OCI-LY3 (cell line): ENCODE measurements around the gene PLEKHH2.
"Not testable (repeated sequence)": the region's sequence is repeated elsewhere in the genome, so short reads cannot be mapped to it uniquely, and the experiment has no call there.

Experiments
- H2AFZ ChIP-seq: fragments of 200-600, 300-600 bp; shearing (Covaris generic); 2 replicates; pipeline ENCODE4 v1.6.0; 2014; ENCODE audit warnings: antibody characterized with exemption, low read depth, low read length
- H3K27ac ChIP-seq: fragments of 200-600, 300-600 bp; sonication (generic); 2 replicates; pipeline ENCODE4 v1.5.1; 2014; ENCODE audit warnings: mild to moderate bottlenecking, low read length, moderate library complexity, mixed read lengths
- H3K27me3 ChIP-seq: fragments of 200-600, 300-600 bp; sonication (generic); 2 replicates; pipeline ENCODE4 v1.6.1; 2014; ENCODE audit warnings: low read depth, low read length, mixed read lengths
- H3K36me3 ChIP-seq: fragments of 200-600, 300-600 bp; sonication (generic); replicated peaks from 2 replicates; pipeline ENCODE3; 2014; ENCODE audit warnings: low read depth, low read length, mixed read lengths
- H3K4me1 ChIP-seq: fragments of 300-600, 200-600 bp; sonication (generic); 2 replicates; pipeline ENCODE4 v1.6.1; 2014; ENCODE audit warnings: low read length, mixed read lengths
- H3K4me2 ChIP-seq: fragments of 200-600, 300-600 bp; sonication (generic); 2 replicates; pipeline ENCODE4 v1.6.1; 2014; ENCODE audit warnings: low read length, mixed read lengths
- H3K4me3 ChIP-seq: fragments of 300-600, 200-600 bp; sonication (generic); 2 replicates; pipeline ENCODE4 v1.5.1; 2014; ENCODE audit warnings: antibody characterized with exemption, mild to moderate bottlenecking, low read length, moderate library complexity
- H3K79me2 ChIP-seq: fragments of 300-600, 200-600 bp; shearing (Covaris generic); 2 replicates; pipeline ENCODE4 v1.6.1; 2014; ENCODE audit warnings: mild to moderate bottlenecking, low read length, mixed read lengths
- H3K9ac ChIP-seq: fragments of 300-600, 200-600 bp; shearing (Covaris generic); 2 replicates; pipeline ENCODE4 v1.6.0; 2014; ENCODE audit warnings: mild to moderate bottlenecking, low read length, moderate library complexity
- H3K9me3 ChIP-seq: fragments of 200-600, 300-600 bp; shearing (Covaris generic); 2 replicates; pipeline ENCODE4 v1.6.1; 2014; ENCODE audit warnings: low read length, mixed read lengths; ENCODE audit not compliant: insufficient read depth
- H4K20me1 ChIP-seq: fragments of 200-600, 300-600 bp; sonication (generic); 2 replicates; pipeline ENCODE4 v1.6.1; 2016; ENCODE audit warnings: low read length, mixed read lengths; ENCODE audit not compliant: insufficient read depth
- EZH2phosphoT487 ChIP-seq: fragments of 200-600 bp; shearing (Covaris generic); IDR thresholded peaks from 2 replicates; pipeline ENCODE4 v1.6.1; 2018; ENCODE audit warnings: antibody characterized with exemption, mixed run types, low read depth
- TF ChIP-seq, protein P1 (sequence below): fragments of 200-600, 300-600 bp; sonication (generic); IDR thresholded peaks from 2 replicates; pipeline ENCODE4 v1.5.1; 2014; ENCODE audit warnings: antibody characterized with exemption, low read length, low read depth

PLEKHH2 gene

DNA sequence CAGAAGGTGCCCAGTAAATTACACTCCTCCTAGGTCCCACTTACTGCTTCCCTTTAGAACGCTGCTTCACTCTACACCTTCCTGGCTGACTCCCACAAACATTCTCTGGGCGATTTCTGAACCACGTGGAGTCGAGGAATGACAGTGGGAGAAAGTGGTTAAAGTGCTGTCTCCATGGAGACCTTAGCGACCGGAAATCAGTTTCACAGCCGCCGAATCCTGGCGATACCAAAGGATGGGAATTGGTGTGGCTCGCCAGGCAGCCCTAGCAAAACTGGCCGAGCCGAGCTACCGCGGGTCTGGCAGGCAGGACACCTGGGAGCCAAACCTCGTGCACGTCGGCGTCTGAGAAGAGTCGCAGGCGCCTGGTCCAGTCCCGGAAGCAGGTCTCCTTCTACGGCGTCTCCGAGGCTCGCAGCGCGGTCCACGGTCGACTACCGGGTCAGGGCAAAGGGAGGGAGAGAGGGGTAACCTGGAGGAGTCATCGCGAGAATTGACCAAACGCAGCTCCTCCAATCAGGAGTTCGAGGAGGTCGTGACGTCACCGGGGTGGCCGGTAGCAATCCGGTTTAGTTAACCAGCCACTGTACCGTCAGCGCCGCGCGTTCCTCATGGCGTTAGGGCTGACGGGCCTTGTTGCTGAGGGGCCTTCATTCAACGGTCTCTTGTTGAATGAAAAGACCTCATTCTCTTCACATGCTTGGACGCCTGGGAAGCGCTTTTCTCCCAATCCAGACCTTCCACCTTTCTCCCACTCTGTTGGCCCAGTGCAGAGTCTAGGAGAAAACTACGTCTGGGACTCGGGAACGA lies 41.3 kb upstream of the PLEKHH2 start, which contains the start of gene THADA:
THADA (minus strand) TSS at position 436 of the 810 bp plus-strand sequence. CDS start 3,646 bp downstream, outside the sequence.
- H3K4me3 ChIP-seq = peak within 1 kb of the TSS; percentile 94
- H3K27ac ChIP-seq = peak within 1 kb of the TSS; percentile 82
- peak within 1 kb of the TSS; percentile 91 for H3K4me2 ChIP-seq
- no peaks in the 10 kb centered on the region for H3K27me3 ChIP-seq
- no peak for TF ChIP-seq EZH2phosphoT487
- TF ChIP-seq, protein P1, sequence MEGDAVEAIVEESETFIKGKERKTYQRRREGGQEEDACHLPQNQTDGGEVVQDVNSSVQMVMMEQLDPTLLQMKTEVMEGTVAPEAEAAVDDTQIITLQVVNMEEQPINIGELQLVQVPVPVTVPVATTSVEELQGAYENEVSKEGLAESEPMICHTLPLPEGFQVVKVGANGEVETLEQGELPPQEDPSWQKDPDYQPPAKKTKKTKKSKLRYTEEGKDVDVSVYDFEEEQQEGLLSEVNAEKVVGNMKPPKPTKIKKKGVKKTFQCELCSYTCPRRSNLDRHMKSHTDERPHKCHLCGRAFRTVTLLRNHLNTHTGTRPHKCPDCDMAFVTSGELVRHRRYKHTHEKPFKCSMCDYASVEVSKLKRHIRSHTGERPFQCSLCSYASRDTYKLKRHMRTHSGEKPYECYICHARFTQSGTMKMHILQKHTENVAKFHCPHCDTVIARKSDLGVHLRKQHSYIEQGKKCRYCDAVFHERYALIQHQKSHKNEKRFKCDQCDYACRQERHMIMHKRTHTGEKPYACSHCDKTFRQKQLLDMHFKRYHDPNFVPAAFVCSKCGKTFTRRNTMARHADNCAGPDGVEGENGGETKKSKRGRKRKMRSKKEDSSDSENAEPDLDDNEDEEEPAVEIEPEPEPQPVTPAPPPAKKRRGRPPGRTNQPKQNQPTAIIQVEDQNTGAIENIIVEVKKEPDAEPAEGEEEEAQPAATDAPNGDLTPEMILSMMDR = no peak
- no peaks in the 10 kb centered on the region for H4K20me1 ChIP-seq
- no peaks in the 10 kb centered on the region for H3K9me3 ChIP-seq
- H3K79me2 ChIP-seq = peaks cover 29% of the 10 kb centered on the region
- peaks cover 6% of the 10 kb centered on the region for H3K4me1 ChIP-seq
- H2AFZ ChIP-seq = peak within 1 kb of the TSS; percentile 91
- peaks cover 3% of the 10 kb centered on the region for H3K36me3 ChIP-seq
- H3K9ac ChIP-seq = peak within 1 kb of the TSS; percentile 96

DNA sequence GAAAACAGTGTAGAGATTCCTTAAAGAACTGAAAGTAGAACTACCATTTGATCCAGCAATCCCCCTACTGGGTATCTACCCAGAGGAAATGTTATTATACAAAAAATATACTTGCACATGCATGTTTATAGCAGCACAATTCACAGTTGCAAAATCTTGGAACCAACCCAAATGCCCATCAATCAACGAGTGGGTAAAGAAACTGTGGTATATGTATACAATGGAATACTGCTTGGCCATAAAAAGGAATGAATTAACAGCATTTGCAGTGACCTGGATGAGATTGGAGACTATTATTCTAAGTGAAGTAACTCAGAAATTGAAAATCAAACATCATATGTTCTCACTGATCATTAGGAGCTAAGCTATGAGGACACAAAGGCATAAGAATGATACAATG lies 36.5 kb upstream of the PLEKHH2 start:
- not testable (repeated sequence) for H3K27ac ChIP-seq, H2AFZ ChIP-seq, H3K79me2 ChIP-seq, H3K4me3 ChIP-seq, H4K20me1 ChIP-seq, H3K4me2 ChIP-seq, H3K9ac ChIP-seq, H3K4me1 ChIP-seq, H3K36me3 ChIP-seq, H3K27me3 ChIP-seq, H3K9me3 ChIP-seq

DNA sequence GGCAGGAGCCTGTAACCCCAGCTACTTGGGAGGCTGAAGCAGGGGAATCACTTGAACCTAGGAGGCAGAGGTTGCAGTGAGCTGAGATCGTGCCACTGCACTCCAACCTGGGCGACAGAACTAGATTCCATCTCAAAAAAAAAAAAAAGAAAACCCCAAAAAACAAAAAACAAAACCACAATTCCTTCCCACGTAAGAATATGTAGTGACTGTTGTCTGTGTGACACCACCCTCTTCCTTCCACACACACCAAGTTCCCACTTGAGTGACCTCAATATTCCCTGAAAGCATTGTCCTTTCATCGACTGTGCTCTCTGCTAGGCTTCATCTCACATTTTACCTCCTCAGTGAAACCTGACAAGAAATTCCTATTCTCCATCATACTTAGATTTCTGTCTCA lies 32.4 kb upstream of the PLEKHH2 start:
- no peak overlapping the region for H3K4me2 ChIP-seq
- no peak overlapping the region for H3K9ac ChIP-seq
- H2AFZ ChIP-seq = no peak overlapping the region
- no peaks in the 10 kb centered on the region for H3K36me3 ChIP-seq
- TF ChIP-seq, protein P1 = no peak
- TF ChIP-seq EZH2phosphoT487 = no peak
- no peak overlapping the region for H3K4me3 ChIP-seq
- H3K9me3 ChIP-seq = no peaks in the 10 kb centered on the region
- no peak overlapping the region for H3K27ac ChIP-seq
- no peaks in the 10 kb centered on the region for H3K27me3 ChIP-seq
- no peaks in the 10 kb centered on the region for H4K20me1 ChIP-seq
- H3K79me2 ChIP-seq = no peaks in the 10 kb centered on the region
- no peaks in the 10 kb centered on the region for H3K4me1 ChIP-seq

GRCh38 chr2:43605079-43605655 lies 31.9 kb upstream of the PLEKHH2 start:
- H3K4me1 ChIP-seq = no peaks in the 10 kb centered on the region
- no peaks in the 10 kb centered on the region for H3K27me3 ChIP-seq
- H3K4me2 ChIP-seq = no peak overlapping the region
- no peaks in the 10 kb centered on the region for H3K9me3 ChIP-seq
- no peak for TF ChIP-seq EZH2phosphoT487
- TF ChIP-seq, protein P1 = peak; percentile 65
- no peaks in the 10 kb centered on the region for H3K36me3 ChIP-seq
- H3K4me3 ChIP-seq = no peak overlapping the region
- no peak overlapping the region for H2AFZ ChIP-seq
- no peaks in the 10 kb centered on the region for H3K79me2 ChIP-seq
- no peak overlapping the region for H3K9ac ChIP-seq
- H3K27ac ChIP-seq = no peak overlapping the region
- no peaks in the 10 kb centered on the region for H4K20me1 ChIP-seq
